Fibroblast of lung (primary cell): ENCODE data around the gene STARD7. TPM values are rescaled to one million over a fixed set of nuclear protein-coding genes. Genes with fewer than 3 reads are reported as not detected.

Experiments used
- DNase-seq, 2 donors: peaks; one replicate each; pipeline versions ENCODE4 v3.0.0 to v3.0.0-alpha.2; 2010; ENCODE audit warnings: low read depth in 2 of 2
- H2AFZ ChIP-seq: 2 replicates; pipeline ENCODE4 v1.5.1; 2012; ENCODE audit warnings: low read length, control low read depth, inconsistent platforms
- H3K27ac ChIP-seq: 2 replicates; pipeline ENCODE4 v1.5.1; 2011; ENCODE audit warnings: low read length, control low read depth; ENCODE audit not compliant: insufficient read depth
- H3K27me3 ChIP-seq: 2 replicates; pipeline ENCODE4 v1.5.1; 2011; ENCODE audit warnings: mild to moderate bottlenecking, low read length; ENCODE audit not compliant: control insufficient read depth, insufficient read depth
- H3K36me3 ChIP-seq: 2 replicates; pipeline ENCODE4 v1.5.1; 2011; ENCODE audit warnings: low read length; ENCODE audit not compliant: control insufficient read depth, insufficient read depth
- H3K4me1 ChIP-seq: 2 replicates; pipeline ENCODE4 v1.5.1; 2011; ENCODE audit warnings: low read length; ENCODE audit not compliant: control insufficient read depth, insufficient read depth; ENCODE audit errors: extremely low read depth
- H3K4me2 ChIP-seq: 2 replicates; pipeline ENCODE4 v1.5.1; 2011; ENCODE audit warnings: low read length, control low read depth; ENCODE audit not compliant: insufficient read depth; ENCODE audit errors: extremely low read depth
- H3K4me3 ChIP-seq, 4 experiments: fragments of 200-600 bp in 1 of 4; sonication (generic) in 1 of 4; replicated peaks in 1 of 4; 2 replicates each; pipeline ENCODE4 v1.5.1; 2011 to 2016; ENCODE audit warnings: low read length in 4 of 4, low read depth in 3 of 4, mild to moderate bottlenecking in 3 of 4, control low read depth in 2 of 4, inconsistent platforms in 1 of 4, mixed read lengths in 1 of 4; ENCODE audit not compliant: insufficient read depth in 1 of 4; ENCODE audit errors: control extremely low read depth in 1 of 4
- H3K79me2 ChIP-seq: 2 replicates; pipeline ENCODE4 v1.5.1; 2012; ENCODE audit warnings: mild to moderate bottlenecking, low read length, inconsistent platforms; ENCODE audit not compliant: control insufficient read depth, insufficient read depth
- H3K9ac ChIP-seq: 2 replicates; pipeline ENCODE4 v1.5.1; 2011; ENCODE audit warnings: mild to moderate bottlenecking, low read length, control low read depth; ENCODE audit not compliant: insufficient read depth
- H3K9me3 ChIP-seq: 2 replicates; pipeline ENCODE4 v1.5.1; 2012; ENCODE audit warnings: low read depth, low read length; ENCODE audit not compliant: control insufficient read depth, insufficient read depth
- H4K20me1 ChIP-seq: 2 replicates; pipeline ENCODE4 v1.5.1; 2011; ENCODE audit warnings: low read length; ENCODE audit not compliant: control insufficient read depth, insufficient read depth; ENCODE audit errors: extremely low read depth
- CTCF ChIP-seq, 2 donors: IDR thresholded peaks in 1 of 2; conservative IDR thresholded peaks in 1 of 2; 1 replicate in 1 of 2; 2 replicates in 1 of 2; pipeline ENCODE4 v1.5.1; 2011 to 2012; ENCODE audit warnings: low read length in 2 of 2, control low read depth in 1 of 2, inconsistent platforms in 1 of 2, low read depth in 1 of 2, mild to moderate bottlenecking in 1 of 2
- EZH2 ChIP-seq: IDR thresholded peaks from 2 replicates; pipeline ENCODE4 v1.5.1; 2012; ENCODE audit warnings: low read length, control low read depth, mild to moderate bottlenecking; ENCODE audit errors: missing control alignments
- polyA plus RNA-seq, 2 donors: library from polyadenylated mRNA; depleted of rRNA in 1 of 2; stranded (reverse) in 1 of 2; unstranded in 1 of 2; fragments of >200 nt; gene quantifications; 2 replicates each; pipeline ENCODE4 v1.2.1, GENCODE V29; 2011 to 2012; ENCODE audit warnings: missing spikeins in 1 of 2
- total RNA-seq: library from RNA; depleted of rRNA; stranded (reverse); fragments of >200 nt; gene quantifications from 2 replicates; pipeline ENCODE4 v1.2.1, GENCODE V29; 2014

STARD7 gene
- total and polyA plus RNA-seq, 2 donors (not counting 1 experiment from before 2014, with no cell fraction given): 109 to 121 TPM

- Histone ChIP-seq H3K79me2 (peaks cover 66% of the 10 kb centered on the region), H3K36me3 (no peaks in the 10 kb centered on the region), H3K4me3 (peak overlapping the region; percentile 43 to 90 (median 76)), H3K4me1 (peaks cover 12% of the 10 kb centered on the region), H2AFZ (no peak overlapping the region), H3K4me2 (peak overlapping the region; percentile 55), H4K20me1 (no peaks in the 10 kb centered on the region), H3K27me3 (no peaks in the 10 kb centered on the region), H3K9ac (no peak overlapping the region), H3K9me3 (no peaks in the 10 kb centered on the region), H3K27ac (peak overlapping the region; percentile 89)
- DNase-seq: no peak
- TF ChIP-seq EZH2: no peak
- TF ChIP-seq CTCF (conservative IDR thresholded peaks at IDR 0.05 in 1 of 2, IDR thresholded peaks at IDR 0.05 in 1 of 2; ENCODE audit: low read depth in 1 of 2, low read length in 2 of 2): no peak
Measured at GRCh38 chr2:96207073-96207773, 1.4 kb downstream of the STARD7 start.

GRCh38 chr2:96205888-96206287, 2.7 kb downstream of the STARD7 start:
- peak overlapping the region; percentile 8 for H3K27ac ChIP-seq
- H3K4me2 ChIP-seq: peak overlapping the region; percentile 76
- no peaks in the 10 kb centered on the region for H3K9me3 ChIP-seq
- H3K9ac ChIP-seq: no peak overlapping the region
- H3K4me3 ChIP-seq: peak overlapping the region in 3 of 4 experiments; percentile 6 to 44 (median 34)
- H3K36me3 ChIP-seq: no peaks in the 10 kb centered on the region
- H3K27me3 ChIP-seq: no peaks in the 10 kb centered on the region
- DNase-seq: peak; percentile 23 to 76
- no peak overlapping the region for H2AFZ ChIP-seq
- TF ChIP-seq CTCF (conservative IDR thresholded peaks at IDR 0.05 in 1 of 2, IDR thresholded peaks at IDR 0.05 in 1 of 2; ENCODE audit: low read depth in 1 of 2, low read length in 2 of 2) (no peak), EZH2 (no peak)
- peaks cover 15% of the 10 kb centered on the region for H3K4me1 ChIP-seq
- H3K79me2 ChIP-seq: peaks cover 79% of the 10 kb centered on the region
- H4K20me1 ChIP-seq: no peaks in the 10 kb centered on the region

GRCh38 chr2:96204836-96205624, 3.6 kb downstream of the STARD7 start:
- Histone ChIP-seq H3K27me3 (no peaks in the 10 kb centered on the region), H3K4me3 (peak overlapping the region; percentile 23 to 44 (median 35)), H3K4me2 (peak overlapping the region; percentile 76), H4K20me1 (no peaks in the 10 kb centered on the region), H3K4me1 (peaks cover 15% of the 10 kb centered on the region), H3K79me2 (peaks cover 86% of the 10 kb centered on the region), H2AFZ (no peak overlapping the region), H3K27ac (peak overlapping the region; percentile 66), H3K36me3 (no peaks in the 10 kb centered on the region), H3K9ac (no peak overlapping the region), H3K9me3 (no peaks in the 10 kb centered on the region)
- TF ChIP-seq CTCF (conservative IDR thresholded peaks at IDR 0.05 in 1 of 2, IDR thresholded peaks at IDR 0.05 in 1 of 2; ENCODE audit: low read depth in 1 of 2, low read length in 2 of 2) (no peak), EZH2 (no peak)
- peak; percentile 20 to 23 for DNase-seq
